Daoy (cell line): ENCODE results near the gene PTGES. TPM values are rescaled to one million over a fixed set of nuclear protein-coding genes. Genes with fewer than 3 reads are reported as not detected.
A peak's percentile ranks its signal among the peaks of the same experiment; 100 is the strongest.

Experiments used
- DNase-seq: peaks from one replicate; pipeline ENCODE4 v3.0.0-alpha.2; 2015; ENCODE audit warnings: low read depth
- total RNA-seq: library from RNA; depleted of rRNA; stranded (reverse); fragments of >200 nt; shearing (Covaris generic); gene quantifications from 2 replicates; pipeline ENCODE4 v1.2.3, GENCODE V29; 2014

PTGES gene
- total RNA-seq, 1 experiment from 2014 or later, result 4.5 TPM

GRCh38 chr9:129746092-129746777 lies 6.6 kb downstream of the PTGES start:
- no peak for DNase-seq

DNA sequence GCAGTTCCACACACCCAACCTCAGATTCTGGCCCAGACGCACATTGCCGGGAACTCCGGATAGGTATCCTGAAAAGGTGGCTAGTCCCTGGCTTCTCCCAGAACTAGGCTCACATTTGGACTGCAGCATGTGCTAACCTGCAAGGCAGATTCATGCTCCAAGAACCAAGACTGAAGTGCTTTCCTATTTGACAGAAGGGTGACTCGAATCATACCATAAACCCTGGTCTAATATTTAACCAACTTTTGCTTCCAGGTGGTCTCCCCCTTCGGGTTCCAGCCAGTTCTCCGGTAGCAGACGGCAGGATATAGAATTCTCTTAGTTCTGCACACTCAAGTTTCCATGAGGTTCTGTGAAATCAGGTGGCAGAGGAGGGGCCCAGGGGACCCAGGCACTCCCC lies 7.6 kb downstream of the PTGES start:
- DNase-seq, result no peak

DNA sequence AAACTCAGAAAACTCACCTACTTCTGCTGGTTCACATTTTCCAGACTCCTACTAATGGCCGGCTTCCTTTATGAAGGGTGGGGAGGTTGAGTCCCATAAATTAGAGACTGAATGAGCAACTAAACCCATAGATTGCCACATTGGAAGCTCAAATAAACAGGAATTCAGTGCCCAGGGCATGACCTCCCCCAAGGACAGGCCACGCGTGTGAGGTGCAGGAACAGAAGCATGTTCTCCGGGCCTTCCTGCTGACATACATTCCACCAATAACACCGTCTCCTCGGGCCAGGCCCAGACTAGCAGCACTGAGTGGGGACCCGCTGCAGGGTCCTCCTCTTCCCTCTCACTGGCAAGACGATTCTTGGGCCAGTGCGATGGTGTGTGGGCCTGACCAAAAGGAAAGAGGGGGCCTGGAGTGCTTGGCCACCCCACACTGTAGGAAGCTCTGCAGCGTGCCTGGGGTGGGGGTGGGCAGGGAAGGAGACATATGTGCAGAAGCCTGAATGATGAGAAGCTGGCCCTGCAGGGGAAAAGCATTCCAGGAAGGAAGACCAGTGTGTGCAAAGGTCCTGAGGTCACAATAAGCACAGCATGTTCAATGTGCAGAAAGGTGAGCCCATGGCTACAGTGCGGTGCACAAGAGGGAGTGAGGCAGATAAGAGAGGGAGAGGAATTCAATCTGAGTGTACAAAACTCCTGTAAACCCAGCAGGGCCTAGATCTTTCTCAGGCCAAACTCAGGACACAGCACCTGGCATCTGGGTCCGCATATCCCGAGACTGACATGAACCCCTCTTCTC lies 12.0 kb downstream of the PTGES start:
- DNase-seq, result no peak

DNA sequence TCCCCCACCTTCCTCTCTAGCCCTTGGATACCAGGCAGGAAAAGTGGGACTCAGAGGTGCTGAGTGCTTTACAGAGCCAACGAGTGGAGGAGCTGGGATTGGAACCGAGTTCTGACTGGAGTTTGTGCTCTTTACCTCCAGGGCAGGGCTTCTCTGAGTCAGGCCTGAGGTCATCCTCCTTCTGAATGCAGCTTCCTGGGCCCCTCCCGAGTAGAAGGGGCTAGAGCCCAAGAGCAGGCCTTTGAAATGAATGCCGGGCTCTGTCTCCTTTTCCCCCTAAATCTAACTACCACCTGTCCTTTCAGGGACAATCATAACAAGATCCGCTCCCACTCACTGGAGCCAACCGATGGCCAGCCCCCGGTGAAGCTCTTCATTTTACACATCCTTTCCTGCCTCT lies 12.7 kb downstream of the PTGES start:
- DNase-seq, result no peak

DNA sequence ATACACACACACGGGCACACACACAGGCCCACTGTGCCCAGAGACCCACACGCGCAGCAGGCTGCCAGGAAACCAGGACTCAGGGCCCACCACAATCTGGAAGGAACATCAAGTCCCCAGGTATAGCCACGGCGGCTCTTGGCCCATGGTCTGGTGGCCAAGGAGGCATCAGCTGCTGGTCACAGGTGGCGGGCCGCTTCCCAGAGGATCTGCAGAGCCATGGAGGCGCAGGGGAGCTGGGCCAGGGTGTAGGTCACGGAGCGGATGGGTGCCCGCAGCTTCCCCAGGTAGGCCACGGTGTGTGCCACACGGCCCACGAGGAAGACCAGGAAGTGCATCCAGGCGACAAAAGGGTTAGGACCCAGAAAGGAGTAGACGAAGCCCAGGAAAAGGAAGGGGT lies 13.4 kb downstream of the PTGES start:
- no peak for DNase-seq

GRCh38 chr9:129737479-129738274 lies 15.2 kb downstream of the PTGES start:
- DNase-seq, result peak; percentile 58

DNA sequence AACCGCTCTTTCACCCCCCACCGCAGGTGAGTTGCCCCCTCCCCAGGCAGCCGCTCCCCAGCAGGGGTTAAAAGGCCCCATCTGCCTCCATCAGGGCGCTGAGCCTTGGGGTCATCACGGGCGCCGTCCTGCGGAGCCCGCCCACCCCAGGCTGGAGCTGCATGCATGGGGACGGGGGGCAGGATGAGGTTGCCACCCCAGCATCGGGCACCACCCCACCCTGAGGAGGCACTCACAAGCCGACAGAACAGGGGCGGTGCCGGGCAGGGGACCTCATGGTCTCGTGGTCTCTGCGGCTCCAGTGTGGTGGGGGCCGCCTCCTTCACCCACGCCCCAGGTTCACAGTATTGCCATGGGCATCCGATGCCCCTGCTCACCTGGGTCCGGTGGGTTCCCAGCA lies 16.5 kb downstream of the PTGES start:
- DNase-seq, result no peak

GRCh38 chr9:129735546-129735945 lies 17.3 kb downstream of the PTGES start:
- DNase-seq, result no peak

GRCh38 chr9:129733632-129733953 lies 19.2 kb downstream of the PTGES start:
- DNase-seq, result no peak

- DNase-seq, result no peak
Measured at GRCh38 chr9:129732946-129733631, 19.8 kb downstream of the PTGES start.

DNA sequence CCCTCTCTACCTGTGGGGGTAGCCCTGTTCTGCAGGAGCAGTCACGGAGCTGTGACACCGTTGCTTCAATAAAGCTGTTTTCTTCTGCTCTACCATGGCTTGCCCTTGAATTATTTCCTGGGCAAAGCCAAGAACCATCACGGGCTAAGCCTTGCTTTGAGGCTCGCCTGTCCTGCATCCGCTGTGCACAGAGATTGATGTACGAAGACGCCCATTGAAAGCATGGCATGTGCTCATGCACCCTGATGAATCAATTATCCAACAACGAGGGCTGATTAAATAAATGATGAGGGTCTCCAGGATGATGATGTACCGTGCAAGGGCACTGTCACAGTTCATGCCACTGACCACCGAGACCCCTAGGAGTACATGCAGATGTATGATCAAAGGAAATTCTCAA lies 20.7 kb downstream of the PTGES start:
- no peak for DNase-seq

- DNase-seq, result no peak
Measured at GRCh38 chr9:129731477-129732085, 21.3 kb downstream of the PTGES start.

DNA sequence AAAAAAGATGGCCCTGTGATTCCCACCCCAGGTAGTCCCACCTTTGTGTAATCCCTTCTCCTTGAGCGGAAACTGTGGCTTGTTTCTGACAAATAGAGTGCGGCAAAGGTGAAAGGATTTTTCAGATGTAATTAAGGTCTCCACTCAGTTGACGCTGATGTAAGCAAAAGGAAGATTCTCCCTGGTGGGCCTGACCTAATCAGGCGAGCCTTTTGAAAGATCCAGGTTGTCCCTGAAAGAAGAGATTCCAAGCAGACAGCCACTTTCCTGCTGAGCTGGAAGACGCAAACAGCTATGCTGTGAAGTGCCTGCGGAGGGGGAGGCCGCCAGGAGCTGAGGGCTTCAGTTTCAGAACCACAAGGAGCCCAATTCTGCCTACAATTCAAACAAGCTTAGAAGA lies 24.1 kb downstream of the PTGES start:
- no peak for DNase-seq

GRCh38 chr9:129726322-129727160 lies 26.3 kb downstream of the PTGES start:
- DNase-seq, result peak; percentile 60

- no peak for DNase-seq
Measured at GRCh38 chr9:129725795-129726251, 27.0 kb downstream of the PTGES start.

DNA sequence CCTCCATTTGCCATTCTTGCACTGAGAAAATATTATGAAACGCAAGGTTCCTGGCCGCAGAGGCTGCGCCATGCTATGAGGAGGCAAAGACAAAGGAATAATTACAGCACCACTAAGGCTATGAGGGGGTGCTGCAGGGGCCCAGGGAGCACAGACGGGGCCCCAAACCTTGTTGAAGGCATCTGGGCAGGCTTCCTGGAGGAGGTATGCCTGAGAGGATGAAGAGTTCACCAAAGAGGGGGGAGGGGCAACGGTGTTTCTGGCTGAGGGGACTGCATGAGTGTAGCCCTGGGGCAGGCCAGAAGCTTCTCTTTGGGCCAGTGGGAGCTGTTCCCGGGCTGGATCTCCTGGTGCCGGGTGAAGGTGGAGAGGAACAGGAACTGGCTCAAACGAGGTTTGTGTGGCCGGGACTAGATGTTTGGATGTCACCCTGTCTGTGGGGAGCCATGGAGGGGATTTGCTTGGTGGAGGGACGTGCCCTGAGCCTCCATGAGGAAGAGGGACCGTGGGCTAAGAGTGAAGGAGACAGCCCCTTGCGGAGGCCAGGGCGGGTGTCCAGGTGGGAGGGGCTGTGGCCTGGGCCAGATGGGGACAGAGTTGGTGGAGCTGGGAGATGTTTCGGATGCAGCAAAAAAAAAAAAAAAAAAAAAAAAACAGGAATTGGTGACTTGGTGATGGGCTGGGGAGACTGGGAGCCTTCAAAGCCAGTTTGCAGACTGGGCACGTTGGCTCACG lies 28.2 kb downstream of the PTGES start:
- DNase-seq, result no peak

DNA sequence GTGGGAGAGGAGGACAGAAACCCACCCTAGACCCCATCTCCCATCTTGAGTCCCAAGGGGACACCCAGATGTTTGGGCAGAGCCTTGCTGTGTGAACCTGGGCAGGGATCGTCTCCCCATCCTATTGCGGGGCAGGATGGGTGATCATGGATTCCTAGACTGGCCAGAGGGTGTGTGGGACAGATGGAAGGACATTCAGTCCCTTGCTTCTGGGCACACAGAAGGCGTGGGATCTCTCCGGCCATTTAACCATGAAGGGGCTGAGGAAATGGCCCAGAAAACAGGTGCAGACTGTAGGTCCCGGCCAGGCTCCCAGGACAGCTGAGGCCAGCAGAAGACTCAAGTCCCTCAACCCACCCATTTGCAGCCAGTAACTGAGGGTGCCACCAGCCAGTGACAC lies 29.9 kb downstream of the PTGES start:
- DNase-seq, result no peak

GRCh38 chr9:129720865-129721545 lies 31.8 kb downstream of the PTGES start:
- DNase-seq, result peak; percentile 33

GRCh38 chr9:129720181-129720864 lies 32.5 kb downstream of the PTGES start:
- no peak for DNase-seq
